ENCODE measurements around the gene LAGE3.

- TF ChIP-seq CTCF (IDR thresholded peaks at IDR 0.05; ENCODE audit: insufficient read depth, low read depth, low read length): no peak
- TF ChIP-seq EZH2 (IDR thresholded peaks at IDR 0.05; ENCODE audit: insufficient read depth, low read length): no peak
Measured at GRCh38 chrX:154449618-154450017, 29.5 kb downstream of the LAGE3 start.
